CD14-positive monocyte (primary cell): Measurements from ENCODE around the gene LRRN4. TPM values are rescaled to one million over a fixed set of nuclear protein-coding genes. Genes with fewer than 3 reads are reported as not detected.

Experiments
- DNase-seq, 3 donors: peaks; one replicate each; pipeline ENCODE4 v3.0.0-alpha.2; 2011 to 2022
- H2AFZ ChIP-seq: 2 replicates; pipeline ENCODE4 v1.6.0; 2012; ENCODE audit warnings: mild to moderate bottlenecking, low read depth, low read length, inconsistent platforms; ENCODE audit not compliant: insufficient read depth, poor library complexity, severe bottlenecking
- H3K27ac ChIP-seq, 2 donors: 1 replicate in 1 of 2; 2 replicates in 1 of 2; pipeline ENCODE4 v1.5.1; 2012 to 2013; ENCODE audit warnings: low read length in 2 of 2, control low read depth in 1 of 2, inconsistent platforms in 1 of 2, low read depth in 1 of 2, mild to moderate bottlenecking in 1 of 2
- H3K27me3 ChIP-seq, 2 donors: one replicate each; pipeline versions ENCODE4 v1.6.0 to v1.6.1; 2011 to 2013; ENCODE audit warnings: low read length in 2 of 2; ENCODE audit not compliant: control insufficient read depth in 2 of 2, insufficient read depth in 2 of 2
- H3K36me3 ChIP-seq, 2 donors: replicated peaks in 1 of 2; 1 replicate in 1 of 2; 2 replicates in 1 of 2; pipeline versions ENCODE4 v1.5.1 to v1.6.1; 2012 to 2013; ENCODE audit warnings: low read length in 2 of 2, control low read depth in 1 of 2, inconsistent platforms in 1 of 2, mild to moderate bottlenecking in 1 of 2; ENCODE audit not compliant: insufficient read depth in 2 of 2, control insufficient read depth in 1 of 2
- H3K4me1 ChIP-seq, 2 donors: 1 replicate in 1 of 2; 2 replicates in 1 of 2; pipeline versions ENCODE4 v1.5.1 to v1.6.1; 2012 to 2013; ENCODE audit warnings: low read length in 2 of 2, control low read depth in 1 of 2, inconsistent platforms in 1 of 2, mild to moderate bottlenecking in 1 of 2, moderate library complexity in 1 of 2; ENCODE audit not compliant: insufficient read depth in 2 of 2, control insufficient read depth in 1 of 2
- H3K4me2 ChIP-seq: replicated peaks from 2 replicates; pipeline ENCODE3; 2012; ENCODE audit warnings: low read length, moderate library complexity, mild to moderate bottlenecking; ENCODE audit not compliant: poor library complexity, severe bottlenecking; ENCODE audit errors: extremely low read depth
- H3K4me3 ChIP-seq, 3 experiments: fragments of 200-600 bp in 1 of 3; sonication (generic) in 1 of 3; replicated peaks in 1 of 3; 1 replicate in 2 of 3; 2 replicates in 1 of 3; pipeline ENCODE4 v1.5.1; 2011 to 2013; ENCODE audit warnings: low read length in 3 of 3, mild to moderate bottlenecking in 3 of 3, control low read depth in 2 of 3, low read depth in 2 of 3, inconsistent platforms in 1 of 3, moderate library complexity in 1 of 3
- H3K79me2 ChIP-seq: 2 replicates; pipeline ENCODE4 v1.6.0; 2012; ENCODE audit warnings: mild to moderate bottlenecking, control low read depth, inconsistent platforms, low read length, moderate library complexity; ENCODE audit not compliant: insufficient read depth
- H3K9ac ChIP-seq: 2 replicates; pipeline ENCODE4 v1.6.0; 2017; ENCODE audit warnings: low read length, mild to moderate bottlenecking; ENCODE audit not compliant: insufficient read depth, poor library complexity, severe bottlenecking
- H3K9me3 ChIP-seq, 2 donors: replicated peaks in 1 of 2; 1 replicate in 1 of 2; 2 replicates in 1 of 2; pipeline versions ENCODE4 v1.5.1 to v1.6.1; 2012 to 2013; ENCODE audit warnings: low read length in 2 of 2, control low read depth in 1 of 2; ENCODE audit not compliant: control insufficient read depth in 1 of 2, insufficient read depth in 1 of 2
- H4K20me1 ChIP-seq: 2 replicates; pipeline ENCODE4 v1.6.0; 2012; ENCODE audit warnings: mild to moderate bottlenecking, low read length, control low read depth, moderate library complexity; ENCODE audit not compliant: insufficient read depth
- H3K27ac Mint-ChIP-seq, 7 donors: one replicate each; pipeline ENCODE4 v1.8.0; 2020; ENCODE audit warnings: mild to moderate bottlenecking in 7 of 7, mixed read lengths in 7 of 7, moderate library complexity in 6 of 7, inconsistent platforms in 2 of 7
- H3K27me3 Mint-ChIP-seq, 3 donors: one replicate each; pipeline ENCODE4 v1.8.0; 2021 to 2022; ENCODE audit warnings: low read depth in 3 of 3, mild to moderate bottlenecking in 3 of 3, mixed read lengths in 3 of 3, moderate library complexity in 3 of 3, inconsistent platforms in 1 of 3
- H3K36me3 Mint-ChIP-seq, 2 donors: one replicate each; pipeline ENCODE4 v1.8.0; 2020; ENCODE audit warnings: mixed read lengths in 2 of 2, inconsistent platforms in 1 of 2, mild to moderate bottlenecking in 1 of 2
- H3K4me1 Mint-ChIP-seq: one replicate; pipeline ENCODE4 v1.8.0; 2020; ENCODE audit warnings: mild to moderate bottlenecking, mixed read lengths
- H3K4me3 Mint-ChIP-seq, 2 donors: one replicate each; pipeline ENCODE4 v1.8.0; 2020; ENCODE audit warnings: mild to moderate bottlenecking in 2 of 2, mixed read lengths in 2 of 2, moderate library complexity in 1 of 2
- H3K9me3 Mint-ChIP-seq, 7 donors: one replicate each; pipeline ENCODE4 v1.8.0; 2020 to 2022; ENCODE audit warnings: mixed read lengths in 7 of 7, mild to moderate bottlenecking in 6 of 7, moderate library complexity in 6 of 7, inconsistent platforms in 2 of 7
- WGBS: methylation state at CpG from one replicate; pipeline ENCODE4 v1.1.5; 2013; ENCODE audit warnings: missing lambda C conversion rate; ENCODE audit not compliant: insufficient coverage; 5-methylcytosine and 5-hydroxymethylcytosine counted together
- intact Hi-C, 2 donors: fragments of 100-400 bp; cut with micrococcal nuclease; formaldehyde crosslinking; loops; one replicate each; pipeline versions ENCODE4 v1.15.0 to v1.15.1; 2023
- polyA plus RNA-seq, 3 donors: library from polyadenylated mRNA; depleted of rRNA in 1 of 3; unstranded in 2 of 3; stranded (reverse) in 1 of 3; fragments of 300-500 nt in 2 of 3; fragments of >200 nt in 1 of 3; fragmentation: Illumina TruSeq in 2 of 3; gene quantifications; 1 replicate in 2 of 3; 2 replicates in 1 of 3; pipeline ENCODE4 v1.2.3, GENCODE V29; 2012 to 2021
- TF ChIP-seq, protein P1 (sequence below): fragments of 200-600 bp; IDR thresholded peaks from one replicate; pipeline ENCODE4 v1.8.0; 2022; ENCODE audit warnings: antibody characterized with exemption, mild to moderate bottlenecking

LRRN4 gene
- polyA plus RNA-seq, 3 donors: not detected

DNA sequence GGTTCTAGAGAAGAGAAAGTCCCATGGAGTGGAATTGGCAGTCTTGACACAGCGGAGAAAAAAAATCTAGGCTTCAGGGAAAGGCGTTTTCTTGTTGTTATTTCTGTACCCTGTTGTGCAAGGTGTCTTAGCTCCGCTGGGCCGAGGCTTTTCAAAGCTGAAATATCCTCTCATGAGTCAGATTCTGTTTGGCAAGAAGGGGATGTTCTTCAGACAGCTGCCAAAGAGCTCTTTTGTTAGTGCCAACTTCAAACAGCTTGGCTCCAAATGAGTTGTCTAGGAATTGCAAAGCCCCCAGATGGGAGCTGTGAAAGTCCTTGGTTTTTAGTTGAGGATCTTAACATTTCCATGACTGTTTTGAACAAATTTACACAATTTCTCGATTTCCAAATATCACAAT is 45.6 kb downstream of the LRRN4 start:
- Mint-ChIP-seq H3K4me1 (peaks cover 43% of the 10 kb centered on the region), H3K27ac (peak overlapping the region; percentile 72 to 94 (median 88)), H3K4me3 (peak overlapping the region; percentile 94 to 97), H3K9me3 (no peaks in the 10 kb centered on the region), H3K36me3 (peaks cover 24 to 32% of the 10 kb centered on the region in 2 donors), H3K27me3 (no peaks in the 10 kb centered on the region)
- TF ChIP-seq, protein P1, sequence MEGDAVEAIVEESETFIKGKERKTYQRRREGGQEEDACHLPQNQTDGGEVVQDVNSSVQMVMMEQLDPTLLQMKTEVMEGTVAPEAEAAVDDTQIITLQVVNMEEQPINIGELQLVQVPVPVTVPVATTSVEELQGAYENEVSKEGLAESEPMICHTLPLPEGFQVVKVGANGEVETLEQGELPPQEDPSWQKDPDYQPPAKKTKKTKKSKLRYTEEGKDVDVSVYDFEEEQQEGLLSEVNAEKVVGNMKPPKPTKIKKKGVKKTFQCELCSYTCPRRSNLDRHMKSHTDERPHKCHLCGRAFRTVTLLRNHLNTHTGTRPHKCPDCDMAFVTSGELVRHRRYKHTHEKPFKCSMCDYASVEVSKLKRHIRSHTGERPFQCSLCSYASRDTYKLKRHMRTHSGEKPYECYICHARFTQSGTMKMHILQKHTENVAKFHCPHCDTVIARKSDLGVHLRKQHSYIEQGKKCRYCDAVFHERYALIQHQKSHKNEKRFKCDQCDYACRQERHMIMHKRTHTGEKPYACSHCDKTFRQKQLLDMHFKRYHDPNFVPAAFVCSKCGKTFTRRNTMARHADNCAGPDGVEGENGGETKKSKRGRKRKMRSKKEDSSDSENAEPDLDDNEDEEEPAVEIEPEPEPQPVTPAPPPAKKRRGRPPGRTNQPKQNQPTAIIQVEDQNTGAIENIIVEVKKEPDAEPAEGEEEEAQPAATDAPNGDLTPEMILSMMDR: no peak
- peaks cover 23% of the 10 kb centered on the region for H4K20me1 ChIP-seq
- peaks cover 27 to 32% of the 10 kb centered on the region in 2 donors for H3K36me3 ChIP-seq
- no peaks in the 10 kb centered on the region for H3K27me3 ChIP-seq
- H3K27ac ChIP-seq: peak overlapping the region; percentile 66 to 81
- no peak overlapping the region for H2AFZ ChIP-seq
- no peaks in the 10 kb centered on the region for H3K9me3 ChIP-seq
- peak overlapping the region; percentile 16 to 91 (median 86) for H3K4me3 ChIP-seq
- peak; percentile 79 to 94 (median 94) for DNase-seq
- WGBS: 0% methylated on average over 2 of the region's 5 CpGs
- H3K4me1 ChIP-seq: peaks cover 44 to 48% of the 10 kb centered on the region in 2 donors
- intact Hi-C loops: no loop called here
- peak overlapping the region; percentile 12 for H3K9ac ChIP-seq
- peak overlapping the region; percentile 90 for H3K4me2 ChIP-seq
- peaks cover 71% of the 10 kb centered on the region for H3K79me2 ChIP-seq

DNA sequence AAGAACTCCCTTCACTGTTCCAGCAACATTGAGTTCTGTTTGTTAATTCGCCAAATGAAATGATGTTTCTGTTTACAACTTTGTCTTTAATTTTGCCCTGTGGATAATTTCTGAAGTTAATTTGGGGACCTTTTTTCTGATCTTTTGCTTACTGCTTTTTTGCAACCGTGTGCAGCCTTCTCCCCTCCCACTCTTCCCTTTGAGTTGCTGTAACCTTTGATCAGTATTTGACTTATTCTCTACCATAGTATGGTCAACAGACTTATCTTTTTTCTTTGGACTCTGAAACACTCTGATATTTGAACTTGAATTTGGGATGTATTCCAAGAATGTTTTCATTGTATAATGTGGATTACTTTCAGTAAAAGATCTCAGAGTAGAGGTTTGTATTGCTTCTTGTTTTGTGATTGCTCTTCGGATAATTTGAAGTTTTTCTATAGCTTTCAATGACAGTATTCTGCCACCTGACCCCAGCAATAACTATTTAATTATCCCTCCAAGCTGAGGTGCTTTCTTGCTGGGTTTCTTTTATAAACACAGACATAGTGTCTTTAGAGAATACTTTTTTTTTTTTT is 46.2 kb downstream of the LRRN4 start:
- Mint-ChIP-seq H3K4me3 (peak overlapping the region; percentile 94 to 97), H3K36me3 (peaks cover 20 to 26% of the 10 kb centered on the region in 2 donors), H3K4me1 (peaks cover 44% of the 10 kb centered on the region), H3K27me3 (no peaks in the 10 kb centered on the region), H3K9me3 (no peaks in the 10 kb centered on the region), H3K27ac (peak overlapping the region; percentile 72 to 94 (median 88))
- Histone ChIP-seq H3K9ac (peak overlapping the region; percentile 27), H3K4me1 (peaks cover 44 to 48% of the 10 kb centered on the region in 2 donors), H4K20me1 (peaks cover 20% of the 10 kb centered on the region), H3K27ac (peak overlapping the region in 1 of 2 donors; percentile 81), H3K27me3 (no peaks in the 10 kb centered on the region), H3K4me3 (peak overlapping the region; percentile 16 to 91 (median 86)), H2AFZ (peak overlapping the region; percentile 4), H3K4me2 (peak overlapping the region; percentile 90), H3K79me2 (peaks cover 65% of the 10 kb centered on the region), H3K36me3 (peaks cover 22 to 25% of the 10 kb centered on the region in 2 donors), H3K9me3 (no peaks in the 10 kb centered on the region)
- no CpG with 5 or more reads among the region's 3 CpGs for WGBS
- TF ChIP-seq, protein P1: no peak
- no peak for DNase-seq
- intact Hi-C loops: no loop called here
